Osteocyte (in vitro differentiated cells): Measurements from ENCODE around the gene ZNF605. TPM values are rescaled to one million over a fixed set of nuclear protein-coding genes. Genes with fewer than 3 reads are reported as not detected.
"Not testable (repeated sequence)": the region's sequence is repeated elsewhere in the genome, so short reads cannot be mapped to it uniquely, and the experiment has no call there.

Experiments
- DNase-seq: peaks from one replicate; pipeline ENCODE4 v3.0.0; 2021; ENCODE audit warnings: mixed read lengths; ENCODE audit not compliant: unreplicated experiment; ENCODE audit errors: extremely low spot score
- H3K27ac Mint-ChIP-seq: one replicate; pipeline ENCODE4 v1.8.0; 2021; ENCODE audit warnings: mild to moderate bottlenecking, mixed read lengths; ENCODE audit not compliant: unreplicated experiment
- H3K27me3 Mint-ChIP-seq: one replicate; pipeline ENCODE4 v1.8.0; 2021; ENCODE audit warnings: mixed read lengths; ENCODE audit not compliant: unreplicated experiment
- H3K36me3 Mint-ChIP-seq: one replicate; pipeline ENCODE4 v1.8.0; 2021; ENCODE audit warnings: mixed read lengths; ENCODE audit not compliant: unreplicated experiment
- H3K4me1 Mint-ChIP-seq: one replicate; pipeline ENCODE4 v1.8.0; 2021; ENCODE audit warnings: mixed read lengths; ENCODE audit not compliant: unreplicated experiment
- H3K4me3 Mint-ChIP-seq: one replicate; pipeline ENCODE4 v1.8.0; 2021; ENCODE audit warnings: mild to moderate bottlenecking, moderate library complexity, mixed read lengths; ENCODE audit not compliant: unreplicated experiment
- H3K9me3 Mint-ChIP-seq: one replicate; pipeline ENCODE4 v1.8.0; 2021; ENCODE audit warnings: mixed read lengths; ENCODE audit not compliant: unreplicated experiment
- total RNA-seq: library from RNA; stranded (reverse); gene quantifications from 2 replicates; pipeline ENCODE4 v1.2.1, GENCODE V29; 2021
- TF ChIP-seq, protein P1 (sequence below): fragments of 200-600 bp; sonication (generic); IDR thresholded peaks from 2 replicates; pipeline ENCODE4 v1.5.0; 2021; ENCODE audit warnings: antibody characterized with exemption, mild to moderate bottlenecking, moderate library complexity

Gene ZNF605
- total RNA-seq, 1 donor from 2014 or later, result 17.8 TPM

DNA sequence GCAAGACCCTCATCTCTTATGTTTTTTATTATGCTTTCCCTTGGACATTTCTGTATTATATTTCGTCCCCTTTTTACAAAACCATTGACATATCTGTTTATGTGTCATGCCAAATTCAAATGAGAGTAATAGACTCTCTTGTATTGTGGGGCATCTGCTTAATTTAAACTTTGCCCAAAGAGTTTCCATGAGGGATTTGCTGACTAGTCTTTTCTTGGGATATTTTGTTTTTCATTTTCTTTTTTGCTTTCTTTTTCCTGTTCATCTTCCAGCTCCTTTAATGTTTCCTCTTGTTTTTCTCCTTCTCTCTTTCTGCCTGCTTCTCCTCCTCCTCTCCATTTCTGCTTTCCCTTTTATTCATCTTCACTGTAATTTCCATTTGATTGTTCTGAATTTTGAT, 16.3 kb upstream of the ZNF605 start:
- Mint-ChIP-seq H3K4me3 (no peak overlapping the region), H3K27me3 (no peaks in the 10 kb centered on the region), H3K27ac (no peak overlapping the region), H3K4me1 (no peaks in the 10 kb centered on the region), H3K9me3 (peaks cover 36% of the 10 kb centered on the region), H3K36me3 (no peaks in the 10 kb centered on the region)
- TF ChIP-seq, protein P1, sequence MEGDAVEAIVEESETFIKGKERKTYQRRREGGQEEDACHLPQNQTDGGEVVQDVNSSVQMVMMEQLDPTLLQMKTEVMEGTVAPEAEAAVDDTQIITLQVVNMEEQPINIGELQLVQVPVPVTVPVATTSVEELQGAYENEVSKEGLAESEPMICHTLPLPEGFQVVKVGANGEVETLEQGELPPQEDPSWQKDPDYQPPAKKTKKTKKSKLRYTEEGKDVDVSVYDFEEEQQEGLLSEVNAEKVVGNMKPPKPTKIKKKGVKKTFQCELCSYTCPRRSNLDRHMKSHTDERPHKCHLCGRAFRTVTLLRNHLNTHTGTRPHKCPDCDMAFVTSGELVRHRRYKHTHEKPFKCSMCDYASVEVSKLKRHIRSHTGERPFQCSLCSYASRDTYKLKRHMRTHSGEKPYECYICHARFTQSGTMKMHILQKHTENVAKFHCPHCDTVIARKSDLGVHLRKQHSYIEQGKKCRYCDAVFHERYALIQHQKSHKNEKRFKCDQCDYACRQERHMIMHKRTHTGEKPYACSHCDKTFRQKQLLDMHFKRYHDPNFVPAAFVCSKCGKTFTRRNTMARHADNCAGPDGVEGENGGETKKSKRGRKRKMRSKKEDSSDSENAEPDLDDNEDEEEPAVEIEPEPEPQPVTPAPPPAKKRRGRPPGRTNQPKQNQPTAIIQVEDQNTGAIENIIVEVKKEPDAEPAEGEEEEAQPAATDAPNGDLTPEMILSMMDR, result no peak
- DNase-seq, result no peak

DNA sequence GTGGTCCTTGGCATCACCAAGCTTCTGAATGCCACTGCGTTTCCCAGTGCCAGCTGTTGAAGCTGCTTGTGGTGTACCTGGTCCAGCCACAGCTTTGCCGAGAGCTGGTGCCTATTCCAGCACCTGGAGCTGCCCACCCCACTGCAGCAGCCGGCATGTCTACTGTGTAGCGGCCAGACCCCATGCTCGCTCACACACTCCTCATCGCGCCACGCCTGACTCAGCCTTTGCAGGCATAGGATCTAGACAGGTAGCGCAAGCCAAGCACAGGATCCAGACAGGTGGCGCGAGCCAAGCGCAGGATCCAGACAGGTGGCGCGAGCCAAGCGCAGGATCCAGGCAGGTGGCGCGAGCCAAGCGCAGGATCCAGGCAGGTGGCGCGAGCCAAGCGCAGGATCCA, 11.6 kb upstream of the ZNF605 start:
- Mint-ChIP-seq H3K4me1 (no peaks in the 10 kb centered on the region), H3K4me3 (no peak overlapping the region), H3K36me3 (peaks cover 12% of the 10 kb centered on the region), H3K27me3 (no peaks in the 10 kb centered on the region), H3K27ac (no peak overlapping the region), H3K9me3 (peaks cover 22% of the 10 kb centered on the region)
- TF ChIP-seq, protein P1, result no peak
- DNase-seq, result peak; percentile 80

DNA sequence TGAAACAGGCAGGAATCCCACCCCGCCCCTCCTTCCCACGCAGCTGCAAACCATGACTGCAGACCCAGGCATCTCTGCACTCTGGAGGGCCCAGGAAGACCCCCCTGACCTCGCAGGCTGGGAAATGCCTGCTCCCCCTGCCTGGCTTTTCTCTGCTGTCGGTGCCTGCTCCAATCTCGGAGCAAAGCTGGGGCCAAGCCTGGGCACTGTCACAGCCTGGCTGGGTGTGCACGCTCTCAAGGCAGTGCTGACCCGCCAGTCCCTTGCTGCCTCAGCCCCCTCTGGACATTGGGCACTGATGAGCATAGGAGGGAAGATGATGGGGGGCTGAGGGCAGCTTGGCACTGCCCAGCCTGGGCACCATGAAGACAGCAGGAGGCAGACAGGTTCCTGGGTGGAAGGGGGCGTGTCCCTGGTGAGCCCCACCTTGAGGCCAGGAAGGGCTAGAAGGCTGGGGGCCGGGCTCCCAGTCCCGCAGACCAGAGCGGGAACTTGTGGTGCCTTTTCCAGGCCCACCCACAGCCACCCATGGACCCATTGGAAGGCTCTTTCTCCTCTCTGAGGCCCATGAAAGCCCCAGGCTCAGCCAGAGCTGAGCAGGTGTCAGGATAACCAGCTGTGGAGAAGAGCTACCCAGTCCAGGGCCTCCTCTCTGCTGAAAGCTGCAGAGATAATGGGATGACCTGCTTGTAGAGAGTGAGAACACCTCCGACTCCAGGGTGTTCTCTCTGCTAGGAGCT, 10.7 kb upstream of the ZNF605 start:
- no peak overlapping the region for H3K4me3 Mint-ChIP-seq
- H3K4me1 Mint-ChIP-seq, result no peaks in the 10 kb centered on the region
- H3K27ac Mint-ChIP-seq, result no peak overlapping the region
- H3K36me3 Mint-ChIP-seq, result peaks cover 12% of the 10 kb centered on the region
- TF ChIP-seq, protein P1, result no peak
- no peaks in the 10 kb centered on the region for H3K27me3 Mint-ChIP-seq
- peak; percentile 81 for DNase-seq
- peaks cover 14% of the 10 kb centered on the region for H3K9me3 Mint-ChIP-seq

DNA sequence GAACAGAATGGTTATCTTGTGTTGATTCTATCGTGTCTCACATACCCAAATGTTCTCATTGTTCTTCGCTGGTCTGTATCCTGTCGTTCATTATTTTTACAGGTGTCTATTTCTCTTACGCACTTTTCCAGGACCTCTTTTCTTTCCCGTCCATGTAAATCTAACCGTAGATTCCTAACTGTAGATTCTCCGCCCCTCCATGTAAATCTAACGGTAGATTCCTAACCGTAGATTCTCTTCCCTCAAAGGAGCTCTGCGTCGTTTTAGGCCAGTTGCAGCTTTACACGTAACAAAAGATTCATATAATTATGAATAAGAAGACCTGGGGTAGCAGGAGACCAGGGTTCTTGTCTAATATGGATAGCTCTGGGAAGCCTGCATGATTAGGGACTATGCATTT, 9.7 kb upstream of the ZNF605 start:
- Mint-ChIP-seq H3K27me3 (no peaks in the 10 kb centered on the region), H3K27ac (no peak overlapping the region), H3K4me1 (no peaks in the 10 kb centered on the region), H3K9me3 (peaks cover 12% of the 10 kb centered on the region), H3K36me3 (peaks cover 12% of the 10 kb centered on the region), H3K4me3 (no peak overlapping the region)
- TF ChIP-seq, protein P1, result no peak
- no peak for DNase-seq

DNA sequence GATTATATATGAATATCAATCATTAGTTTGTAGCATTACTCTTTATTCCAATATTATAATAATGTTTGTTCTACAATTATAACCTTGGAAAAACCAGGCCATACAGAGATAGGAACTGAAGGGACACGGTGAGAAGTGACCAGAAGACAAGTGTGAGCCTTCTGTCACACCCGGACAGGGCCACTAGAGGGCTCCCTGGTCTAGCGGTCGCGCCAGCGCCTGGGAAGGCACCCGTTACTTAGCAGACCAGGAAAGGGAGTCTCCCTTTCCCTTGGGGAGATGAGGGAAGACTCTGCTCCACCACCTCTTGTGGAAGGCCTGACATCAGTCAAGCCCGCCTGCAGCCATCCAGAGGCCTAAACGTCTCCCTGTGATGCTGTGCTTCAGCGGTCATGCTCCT, 7.8 kb upstream of the ZNF605 start:
- DNase-seq, result peak; percentile 71
- not testable (repeated sequence) for H3K27ac Mint-ChIP-seq, H3K4me3 Mint-ChIP-seq, H3K27me3 Mint-ChIP-seq, H3K4me1 Mint-ChIP-seq
- TF ChIP-seq, protein P1, result peak; percentile 15
- Mint-ChIP-seq H3K36me3 (peaks cover 16% of the 10 kb centered on the region), H3K9me3 (peaks cover 21% of the 10 kb centered on the region)

DNA sequence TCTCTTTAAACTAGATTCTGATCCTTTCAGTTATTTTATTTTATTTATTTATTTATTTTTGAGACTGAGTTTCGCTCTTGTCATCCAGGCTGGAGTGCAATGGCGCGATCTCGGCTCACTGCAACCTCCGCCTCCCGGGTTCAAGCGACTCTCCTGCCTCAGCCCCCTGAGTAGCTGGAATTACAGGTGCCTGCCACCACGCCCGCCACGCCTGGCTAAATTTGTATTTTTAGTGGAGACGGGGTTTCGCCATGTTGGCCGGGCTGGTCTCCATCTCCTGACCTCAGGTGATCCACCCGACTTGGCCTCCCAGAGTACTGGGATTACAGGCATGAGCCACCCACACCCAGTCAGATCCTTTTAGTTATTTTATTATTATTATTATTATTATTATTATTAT, 5.7 kb upstream of the ZNF605 start:
- not testable (repeated sequence) for H3K4me3 Mint-ChIP-seq
- peaks cover 16% of the 10 kb centered on the region for H3K36me3 Mint-ChIP-seq

More for the DNA sequence above, 5.7 kb upstream of the ZNF605 start:
- H3K27me3 Mint-ChIP-seq, H3K27ac Mint-ChIP-seq, H3K4me1 Mint-ChIP-seq: not testable (repeated sequence)
- H3K9me3 Mint-ChIP-seq, result peaks cover 21% of the 10 kb centered on the region
- DNase-seq, result peak; percentile 60
